ENCODE data around the gene TMED4.
"Not testable (repeated sequence)": the region's sequence is repeated elsewhere in the genome, so short reads cannot be mapped to it uniquely, and the experiment has no call there.

DNA sequence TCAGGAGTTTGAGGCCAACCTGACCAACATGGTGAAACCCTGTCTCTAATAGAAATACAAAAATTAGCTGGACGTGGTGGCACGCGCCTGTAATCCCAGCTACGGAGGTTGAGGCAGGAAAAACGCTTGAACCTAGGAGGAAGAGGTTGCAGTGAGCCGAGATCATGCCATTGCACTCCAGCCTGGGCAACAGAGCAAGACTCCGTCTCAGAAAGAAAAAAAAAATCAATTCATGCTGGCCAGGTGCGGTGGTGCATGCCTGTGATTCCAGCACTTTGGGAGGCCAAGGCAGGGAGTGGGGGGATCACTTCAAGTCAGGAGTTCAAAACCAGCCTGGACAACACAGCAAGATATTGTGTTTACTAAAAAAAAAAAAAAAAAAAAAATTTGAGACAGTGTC, 15.2 kb upstream of the TMED4 start:
- not testable (repeated sequence) for TF ChIP-seq CTCF, POLR2A, POLR2AphosphoS5 (IDR thresholded peaks at IDR 0.05)

Data from suprapubic skin (tissue), 4 donors.